Measurements from ENCODE around the gene CRYL1.

The CRYL1 gene

GRCh38 chr13:20494656-20495055 lies 31.0 kb downstream of the CRYL1 start:
- no peak for DNase-seq (ENCODE audit: low spot score)

DNA sequence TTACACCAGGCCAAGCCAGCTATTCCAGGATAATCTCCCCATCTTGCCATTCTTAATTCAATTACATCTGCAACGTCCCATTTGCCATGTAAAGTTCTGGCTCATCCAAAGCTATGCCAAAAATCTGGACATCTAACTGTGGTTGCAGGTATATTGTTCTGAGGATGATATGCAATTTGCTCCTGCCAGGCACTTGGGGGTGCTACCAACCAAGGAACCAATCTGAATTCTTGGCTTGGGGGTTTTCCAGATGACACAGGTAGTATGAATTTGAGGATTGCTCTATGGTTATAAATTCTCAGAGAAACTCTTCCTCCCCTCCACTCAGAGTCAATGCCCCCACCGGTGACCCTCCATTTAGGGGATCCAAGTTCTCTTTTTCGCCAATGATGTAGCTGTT lies 33.0 kb downstream of the CRYL1 start:
- DNase-seq (ENCODE audit: low spot score) = peak; percentile 12

DNA sequence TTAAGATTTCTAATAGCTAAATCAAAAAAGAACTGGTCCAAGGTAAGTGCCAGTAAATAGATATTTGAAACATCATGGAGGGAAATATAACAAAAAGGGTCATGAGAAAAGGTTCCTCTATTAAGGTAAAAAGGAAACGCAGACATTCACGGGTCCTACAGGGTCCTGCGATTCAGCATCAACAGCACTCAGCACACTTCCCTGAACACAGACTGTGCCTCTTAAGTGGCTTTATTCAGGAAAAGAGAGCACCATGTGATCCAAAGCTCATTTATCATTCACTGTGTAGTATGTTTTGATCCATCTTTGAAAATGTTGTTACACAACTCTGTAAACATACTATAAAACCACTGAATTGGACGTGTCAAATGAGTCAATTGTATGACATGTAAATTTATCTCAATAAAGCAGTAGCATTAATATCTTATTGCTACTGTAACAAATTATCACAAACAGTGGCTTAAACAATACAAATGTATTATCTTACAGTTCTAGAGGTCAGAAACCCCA lies 33.7 kb downstream of the CRYL1 start:
- DNase-seq (ENCODE audit: low spot score) = no peak

GRCh38 chr13:20489185-20489820 lies 36.4 kb downstream of the CRYL1 start:
- no peak for DNase-seq (ENCODE audit: low spot score)

DNA sequence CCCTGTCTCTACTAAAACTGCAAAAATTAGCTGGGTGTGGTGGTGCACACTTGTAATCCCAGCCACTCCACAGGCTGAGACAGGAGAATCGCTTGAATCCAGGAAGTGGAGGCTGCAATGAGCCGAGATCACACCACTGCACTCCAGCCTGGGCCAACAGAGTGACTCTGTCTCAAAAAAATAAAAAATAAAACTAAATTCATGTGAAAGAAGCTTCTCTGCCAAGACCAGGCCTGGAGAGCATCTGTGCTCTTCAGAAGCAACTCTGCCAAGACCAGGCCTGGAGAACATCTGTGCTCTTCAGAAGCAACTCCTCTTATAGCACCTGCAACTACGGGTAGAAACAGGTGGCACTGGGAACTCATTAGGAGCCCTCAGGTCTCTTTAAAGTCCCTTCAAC lies 37.7 kb downstream of the CRYL1 start:
- DNase-seq (ENCODE audit: low spot score) = no peak

DNA sequence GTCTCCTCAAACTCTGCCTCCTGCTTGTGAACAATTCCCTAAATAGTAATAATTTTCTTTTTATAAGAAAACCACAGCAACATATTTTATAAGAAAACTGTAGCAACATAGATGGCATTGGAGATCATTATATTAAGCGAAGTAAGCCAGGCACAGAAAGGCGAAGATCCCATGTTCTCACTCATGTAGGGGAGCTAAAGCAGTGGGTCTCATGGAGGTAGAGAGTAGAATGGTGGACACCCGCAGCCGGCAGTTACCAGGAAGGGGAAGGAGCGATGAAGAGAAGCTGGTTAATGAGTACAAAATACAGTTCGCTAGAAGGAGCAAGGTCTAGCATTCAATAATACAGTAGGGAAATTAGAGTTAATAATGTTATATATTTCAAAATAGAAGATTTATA lies 42.9 kb downstream of the CRYL1 start:
- DNase-seq (ENCODE audit: low spot score) = no peak

DNA sequence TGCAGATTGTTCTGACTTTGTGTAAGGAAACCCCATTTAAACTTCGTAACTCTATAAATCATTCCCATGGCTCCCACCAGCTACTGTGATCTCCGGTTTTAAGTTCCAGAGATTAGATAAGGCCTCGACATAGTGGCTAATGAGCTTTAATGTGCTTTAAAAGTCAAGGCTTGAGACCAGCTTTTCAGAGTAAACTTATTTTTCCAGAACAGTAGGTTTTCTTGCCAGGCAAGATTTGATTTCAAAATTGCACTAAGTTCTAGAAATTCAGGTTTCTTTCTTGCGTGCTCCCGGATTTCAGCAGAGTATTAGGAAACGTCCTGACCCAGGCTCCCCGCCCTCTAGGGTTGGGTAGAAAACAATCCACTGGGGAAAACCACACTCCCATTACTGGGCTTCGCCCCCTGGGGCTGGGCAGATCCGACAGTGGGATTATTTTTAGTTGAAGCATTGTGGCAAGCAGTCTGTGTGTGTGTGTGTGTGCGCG lies 43.3 kb downstream of the CRYL1 start:
- DNase-seq (ENCODE audit: low spot score) = no peak

- DNase-seq (ENCODE audit: low spot score) = no peak
These were observed 48.3 kb downstream of the CRYL1 start for GRCh38 chr13:20477394-20477793.

GRCh38 chr13:20475927-20476691 lies 49.5 kb downstream of the CRYL1 start:
- DNase-seq (ENCODE audit: low spot score) = no peak

- no peak for DNase-seq (ENCODE audit: low spot score)
These were observed 51.1 kb downstream of the CRYL1 start for GRCh38 chr13:20474515-20474914.

DNA sequence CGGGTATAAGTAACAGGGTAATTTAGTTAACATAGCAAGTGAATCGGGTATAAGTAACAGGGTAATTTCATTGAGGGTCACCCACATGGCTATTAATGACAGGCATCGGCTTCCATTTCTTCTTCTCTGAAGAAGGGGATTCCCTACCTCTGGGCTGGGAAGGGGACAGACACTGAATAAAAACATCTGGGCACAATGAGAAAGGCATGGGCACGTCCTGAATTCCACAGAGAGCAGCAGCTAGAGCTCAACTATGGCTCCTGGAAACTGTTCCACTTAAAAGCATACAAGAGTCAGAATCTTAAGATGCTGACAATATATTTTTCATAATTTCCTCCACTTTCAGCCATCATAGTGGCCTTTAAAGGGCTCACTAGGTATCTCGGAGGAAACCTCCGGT lies 51.8 kb downstream of the CRYL1 start:
- no peak for DNase-seq (ENCODE audit: low spot score)

DNA sequence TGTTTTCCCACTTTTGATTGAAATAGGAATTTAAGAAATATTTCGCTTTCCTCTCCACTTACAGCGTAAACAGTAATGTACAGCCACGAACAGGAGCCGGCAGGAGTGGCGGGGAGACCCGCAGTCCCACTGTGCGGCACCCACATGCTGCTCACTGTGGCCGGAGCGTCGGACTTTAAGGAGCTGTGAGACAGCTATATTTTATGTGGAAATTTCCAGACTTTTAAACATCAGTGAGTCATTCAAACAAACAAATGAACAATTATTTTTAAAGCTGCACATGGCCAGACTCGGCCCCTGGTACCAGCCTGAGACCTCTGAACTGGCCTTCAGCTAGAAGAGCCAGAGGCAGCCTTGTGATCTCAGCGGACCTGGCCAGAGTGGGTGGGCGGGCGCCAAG lies 52.5 kb downstream of the CRYL1 start:
- DNase-seq (ENCODE audit: low spot score) = no peak

DNA sequence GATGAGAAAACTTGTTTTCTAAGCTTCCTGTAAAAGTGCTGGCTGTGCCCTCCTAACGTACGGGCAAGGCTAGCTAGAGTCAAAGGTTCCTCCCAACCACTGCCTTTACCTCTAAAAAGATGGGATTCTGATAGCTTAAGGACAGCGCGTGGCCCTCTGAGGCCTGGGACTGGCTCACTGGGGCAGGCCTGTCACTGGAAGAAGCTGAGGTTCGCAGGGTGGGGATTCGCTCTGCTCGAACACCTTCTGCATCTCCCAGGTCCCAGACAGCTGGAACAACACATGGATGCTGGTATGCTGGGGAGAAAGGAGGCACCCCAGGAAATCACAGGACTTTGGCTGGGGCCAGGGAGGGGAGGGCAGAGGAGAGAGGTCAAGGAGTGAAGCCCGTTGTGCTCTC lies 53.1 kb downstream of the CRYL1 start:
- no peak for DNase-seq (ENCODE audit: low spot score)

- DNase-seq (ENCODE audit: low spot score) = no peak
These were observed 55.5 kb downstream of the CRYL1 start for GRCh38 chr13:20470136-20470535.

DNA sequence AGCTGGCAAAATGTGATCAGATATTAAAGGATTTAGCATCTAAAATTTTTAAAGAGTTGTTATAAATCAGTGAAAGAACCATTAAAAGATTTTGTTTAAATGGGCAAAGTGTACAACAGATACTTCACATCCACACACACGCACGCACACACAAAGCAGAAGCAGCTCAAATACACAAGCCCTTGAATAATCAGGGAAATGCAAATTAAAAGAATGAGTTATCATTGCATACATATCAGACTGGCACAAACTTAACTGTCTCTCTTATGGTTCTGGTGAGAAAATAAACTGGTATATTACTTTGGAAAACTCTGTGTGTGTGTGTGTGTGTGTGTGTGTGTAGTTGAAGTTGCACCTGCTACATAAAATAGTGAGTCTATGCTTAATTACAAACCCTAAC lies 59.3 kb downstream of the CRYL1 start:
- no peak for DNase-seq (ENCODE audit: low spot score)

DNA sequence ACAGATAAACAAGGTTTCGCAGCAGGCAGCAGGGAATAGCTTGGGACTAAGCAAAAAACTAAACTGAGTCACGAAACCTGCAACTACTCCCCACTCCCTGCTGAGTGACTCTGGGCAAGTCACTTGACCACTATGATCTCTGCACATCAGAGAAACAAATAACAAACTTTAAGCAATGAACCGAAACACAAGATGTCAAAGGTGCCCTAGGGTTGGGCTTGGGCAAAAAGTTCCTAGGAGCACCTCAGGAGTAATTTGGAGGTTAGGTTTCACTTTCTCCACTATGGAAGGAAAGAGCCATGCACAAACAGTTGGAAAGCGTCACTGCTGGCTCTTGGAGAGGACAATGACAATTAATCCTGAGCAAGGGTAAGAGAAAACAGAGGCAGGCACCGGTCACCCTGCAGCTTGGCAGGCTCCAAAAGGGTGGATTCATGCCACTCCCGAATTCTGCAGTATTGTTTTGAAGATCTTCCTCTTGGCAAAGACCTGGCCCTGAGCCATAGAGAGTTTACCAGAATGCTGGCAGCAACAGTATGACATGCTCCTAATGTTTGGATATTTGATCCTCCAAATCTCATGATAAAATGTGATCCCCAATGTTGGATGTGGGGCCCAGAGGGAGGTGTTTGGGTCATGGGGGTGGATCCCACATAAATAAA lies 60.3 kb downstream of the CRYL1 start:
- peak; percentile 9 for DNase-seq (ENCODE audit: low spot score)

DNA sequence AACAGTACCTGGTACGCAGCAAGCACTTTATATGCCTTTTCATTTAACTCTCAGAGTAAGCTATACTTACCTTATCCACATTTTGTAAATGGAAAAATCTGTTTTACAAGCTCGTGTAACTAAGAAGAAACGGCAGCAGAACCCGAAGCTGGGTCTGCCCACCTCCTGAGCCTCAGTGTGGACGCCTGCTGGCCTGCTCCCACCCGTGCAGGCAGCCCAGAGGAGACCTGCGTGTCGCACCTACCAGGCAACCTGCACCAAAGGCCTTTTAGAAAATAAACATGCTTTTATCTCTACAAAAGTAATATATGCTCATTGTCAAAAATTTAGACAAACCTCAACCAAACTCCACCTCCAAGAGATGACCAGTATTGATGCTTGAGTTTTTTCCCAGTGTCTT lies 62.7 kb downstream of the CRYL1 start:
- DNase-seq (ENCODE audit: low spot score) = no peak

GRCh38 chr13:20462533-20462915 lies 63.1 kb downstream of the CRYL1 start:
- DNase-seq (ENCODE audit: low spot score) = no peak

DNA sequence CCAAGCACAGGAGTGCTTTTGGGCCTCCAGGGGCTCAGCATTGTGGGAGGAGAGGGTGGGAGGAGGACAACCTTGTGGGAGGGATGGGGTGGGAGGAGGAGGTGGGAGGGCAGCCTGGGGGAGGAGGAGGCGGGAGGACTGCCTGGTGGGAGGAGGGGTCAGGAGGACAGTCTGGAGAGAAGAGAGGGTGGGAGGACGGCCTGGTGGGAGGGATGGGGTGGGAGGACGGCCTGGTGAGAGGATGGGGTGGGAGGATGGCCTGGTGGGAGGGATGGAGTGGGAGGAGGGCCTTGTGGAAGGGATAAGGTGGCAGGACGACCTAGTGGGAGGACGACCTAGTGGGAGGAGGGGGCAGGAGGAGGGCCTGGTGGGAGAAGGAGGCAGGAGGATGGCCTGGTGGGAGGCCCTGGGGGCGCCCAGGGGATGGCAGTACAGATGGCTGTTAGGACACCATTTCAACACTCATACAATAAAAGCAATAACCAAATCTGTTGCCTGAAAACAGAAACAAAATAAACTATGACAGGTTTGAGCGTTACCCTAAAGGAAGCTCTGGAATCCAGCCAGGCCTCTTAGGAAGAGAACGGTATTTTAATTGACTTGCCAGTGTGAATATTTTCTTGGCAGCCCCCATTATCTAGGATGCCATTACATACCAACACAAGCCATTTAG lies 63.7 kb downstream of the CRYL1 start:
- no peak for DNase-seq (ENCODE audit: low spot score)

GRCh38 chr13:20461481-20461859 lies 64.2 kb downstream of the CRYL1 start:
- DNase-seq (ENCODE audit: low spot score) = peak; percentile 22

DNA sequence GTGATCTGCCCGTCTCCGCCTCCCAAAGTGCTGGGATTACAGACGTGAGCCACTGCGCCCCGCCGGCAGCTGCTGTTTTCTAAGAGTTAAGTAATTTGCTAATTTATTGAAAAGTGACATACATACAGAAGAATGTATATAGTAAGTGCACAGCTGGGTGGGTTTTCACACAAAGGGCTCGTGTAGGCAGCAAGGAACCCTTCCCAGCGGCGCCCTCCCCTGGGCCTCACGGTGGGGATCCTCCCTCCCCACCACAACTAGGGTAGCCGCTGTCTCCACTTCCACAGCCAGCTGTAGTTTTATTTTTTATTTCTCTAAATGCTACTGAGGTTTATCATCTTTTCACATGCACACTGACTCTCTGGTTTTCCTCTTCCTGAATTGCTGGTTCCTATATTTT lies 64.9 kb downstream of the CRYL1 start:
- DNase-seq (ENCODE audit: low spot score) = no peak

- DNase-seq (ENCODE audit: low spot score) = no peak
These were observed 68.0 kb downstream of the CRYL1 start for GRCh38 chr13:20457670-20458069.

DNA sequence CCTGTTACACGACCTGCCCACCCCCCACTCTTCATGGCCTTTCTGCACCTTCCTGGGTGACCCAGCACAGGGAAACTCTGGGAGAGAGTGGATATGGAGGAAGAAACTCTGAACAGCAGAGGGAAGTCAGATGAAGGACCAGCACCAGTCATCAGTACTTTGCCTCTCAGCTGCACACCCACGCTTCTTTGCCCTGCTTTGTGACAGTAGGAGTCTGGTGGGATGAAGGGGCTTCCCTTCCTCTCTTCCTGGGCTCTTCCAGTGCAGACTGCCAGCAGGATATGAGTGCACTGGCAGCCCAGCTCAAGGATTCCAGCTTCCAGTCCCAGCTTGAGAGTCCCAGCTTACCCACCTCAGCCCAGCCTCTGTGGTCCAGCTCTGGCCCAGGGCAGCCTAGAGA lies 68.9 kb downstream of the CRYL1 start:
- DNase-seq (ENCODE audit: low spot score) = no peak

Data from AG08395 (cell line).